NK-92 treated with Interleukin-12 subunit alpha and Interleukin-12 subunit beta, amount 100 ng/mL, for 24 hours (cell line): ENCODE data around the gene PFDN6.
A peak's percentile ranks its signal among the peaks of the same experiment; 100 is the strongest.

Source experiments
- DNase-seq: peaks from one replicate; lab custom pipeline; 2025; lab: John Stamatoyannopoulos, UW

PFDN6 gene

GRCh38 chr6:33295621-33296369 lies 6.4 kb downstream of the PFDN6 start:
- no peak for DNase-seq

GRCh38 chr6:33296797-33297405 lies 7.5 kb downstream of the PFDN6 start:
- no peak for DNase-seq

- no peak for DNase-seq
Measured at GRCh38 chr6:33297406-33297955, 8.1 kb downstream of the PFDN6 start.

GRCh38 chr6:33297956-33298772 lies 8.8 kb downstream of the PFDN6 start:
- peak; percentile 42 for DNase-seq

GRCh38 chr6:33298773-33299236 lies 9.4 kb downstream of the PFDN6 start, which contains the start of gene RGL2:
Gene RGL2 (minus strand): TSS chr6:33298942. CDS start chr6:33298610, 332 bp downstream.
- DNase-seq = peak; percentile 57

- peak; percentile 84 for DNase-seq
Measured at GRCh38 chr6:33299237-33299944, 10.0 kb downstream of the PFDN6 start.

GRCh38 chr6:33301877-33302276 lies 12.5 kb downstream of the PFDN6 start:
- no peak for DNase-seq

- DNase-seq = no peak
Measured at GRCh38 chr6:33304216-33304615, 14.8 kb downstream of the PFDN6 start.

- DNase-seq = no peak
Measured at GRCh38 chr6:33305052-33305451, 15.7 kb downstream of the PFDN6 start.

GRCh38 chr6:33306356-33306755 lies 17.0 kb downstream of the PFDN6 start:
- DNase-seq = no peak

- peak; percentile 58 for DNase-seq
Measured at GRCh38 chr6:33312361-33313104, 23.1 kb downstream of the PFDN6 start.

- peak; percentile 54 for DNase-seq
Measured at GRCh38 chr6:33313105-33313708, 23.8 kb downstream of the PFDN6 start.

- peak; percentile 83 for DNase-seq
Measured at GRCh38 chr6:33313709-33314514, 24.5 kb downstream of the PFDN6 start, which contains the start of gene TAPBP. Gene TAPBP (minus strand): TSS chr6:33314078. CDS start chr6:33314041, 37 bp downstream.

GRCh38 chr6:33314515-33314942 lies 25.1 kb downstream of the PFDN6 start:
- DNase-seq = peak; percentile 37

GRCh38 chr6:33314943-33315792 lies 25.8 kb downstream of the PFDN6 start:
- DNase-seq = no peak

GRCh38 chr6:33315793-33316602 lies 26.6 kb downstream of the PFDN6 start:
- no peak for DNase-seq

GRCh38 chr6:33316603-33317418 lies 27.4 kb downstream of the PFDN6 start:
- no peak for DNase-seq
